HepG2 (cell line): ENCODE data around the gene WDR20.

ENCODE experiments used
- ATF2 ChIP-seq: sonication (generic); formaldehyde crosslinking; IDR thresholded peaks from 2 replicates; pipeline ENCODE4 v1.4.0; 2020; ENCODE audit warnings: missing genetic modification reagents
- CEBPB ChIP-seq: IDR thresholded peaks from 2 replicates; pipeline ENCODE4 v1.6.1; 2011; ENCODE audit warnings: low read depth, low read length, improper control_type of control experiment, borderline replicate concordance
- CHD2 ChIP-seq: IDR thresholded peaks from 2 replicates; pipeline ENCODE4 v1.6.1; 2011; ENCODE audit warnings: low read depth, low read length, improper control_type of control experiment
- CREB3 ChIP-seq: sonication (generic); formaldehyde crosslinking; IDR thresholded peaks from 2 replicates; pipeline ENCODE4 v1.5.0; 2020; ENCODE audit warnings: missing genetic modification reagents
- EP300 ChIP-seq, 3 experiments: sonication (generic) in 1 of 3; formaldehyde crosslinking in 1 of 3; IDR thresholded peaks; 2 replicates each; pipeline versions ENCODE4 v1.5.1 to v1.6.1; 2011 to 2020; ENCODE audit warnings: low read depth in 2 of 3, low read length in 2 of 3, borderline replicate concordance in 1 of 3, improper control_type of control experiment in 1 of 3, mild to moderate bottlenecking in 1 of 3, missing genetic modification reagents in 1 of 3, moderate library complexity in 1 of 3
- GPN1 ChIP-seq: sonication (generic); formaldehyde crosslinking; IDR thresholded peaks from 2 replicates; pipeline ENCODE4 v1.5.1; 2020; ENCODE audit warnings: missing genetic modification reagents, borderline replicate concordance
- MXI1 ChIP-seq: IDR thresholded peaks from 3 replicates; pipeline ENCODE4 v1.6.1; 2012; ENCODE audit warnings: low read depth, low read length, inconsistent platforms, borderline replicate concordance
- SMC3 ChIP-seq: IDR thresholded peaks from 2 replicates; pipeline ENCODE4 v1.6.1; 2011; ENCODE audit warnings: low read length, improper control_type of control experiment
- ZNF431 ChIP-seq: sonication (generic); formaldehyde crosslinking; IDR thresholded peaks from 2 replicates; pipeline ENCODE4 v1.9.0; 2022; ENCODE audit warnings: missing genetic modification reagents, low read depth, mild to moderate bottlenecking, borderline replicate concordance
- ZNF597 ChIP-seq: sonication (generic); formaldehyde crosslinking; IDR thresholded peaks from 2 replicates; pipeline ENCODE4 v1.5.0; 2020; ENCODE audit warnings: missing genetic modification reagents

GRCh38 chr14:102232348-102232625 is 92.6 kb downstream of the WDR20 start:
- TF ChIP-seq EP300 (IDR thresholded peaks at IDR 0.05; ENCODE audit: low read depth in 2 of 2, low read length in 2 of 2) (no peak), EP300 (CRISPR knock-in tag; IDR thresholded peaks at IDR 0.05; ENCODE audit: borderline replicate concordance) (no peak), MXI1 (no peak), CHD2 (no peak), CREB3 (CRISPR knock-in tag) (no peak), ATF2 (no peak), SMC3 (no peak), ZNF431 (CRISPR knock-in tag) (no peak), CEBPB (no peak), GPN1 (CRISPR knock-in tag) (no peak), ZNF597 (CRISPR knock-in tag) (no peak)
